PC-9 (cell line): ENCODE measurements around the gene CACNB4. TPM values are rescaled to one million over a fixed set of nuclear protein-coding genes. Genes with fewer than 3 reads are reported as not detected.

ENCODE experiments used
- BruUV-seq: library from RNA; stranded (reverse); fragments of 400-500 nt; replicated peaks from 2 replicates; lab custom pipeline; 2021; lab: Mats Ljungman, UMichigan
- CTCF ChIA-PET: fragments of 300-600 bp; sonication (Branson Sonifier 250); formaldehyde crosslinking; loops from one replicate; lab custom pipeline; 2022; ENCODE audit warnings: antibody characterized with exemption; lab: Charles Lee
- POLR2A ChIA-PET: fragments of 300-600 bp; sonication (Branson Sonifier 250); formaldehyde crosslinking; loops from one replicate; lab custom pipeline; 2022; ENCODE audit warnings: antibody characterized with exemption; ENCODE audit not compliant: unreplicated experiment; lab: Charles Lee
- DNase-seq, 2 experiments: peaks; one replicate each; pipeline versions ENCODE4 v3.0.0 to v3.0.0-alpha.2; 2015 to 2022; ENCODE audit warnings: mixed read lengths in 1 of 2
- H2AFZ ChIP-seq: fragments of 200-600 bp; sonication (generic); 2 replicates; pipeline ENCODE4 v1.8.1; 2017; ENCODE audit warnings: antibody characterized with exemption
- H3F3A ChIP-seq: fragments of 200-600 bp; sonication (generic); 2 replicates; pipeline ENCODE4 v1.8.1; 2017; ENCODE audit warnings: antibody characterized with exemption, mild to moderate bottlenecking, low read depth; ENCODE audit not compliant: insufficient read depth
- H3K27ac ChIP-seq: fragments of 200-600 bp; sonication (generic); 2 replicates; pipeline ENCODE4 v1.6.1; 2016; ENCODE audit warnings: mixed run types
- H3K27me3 ChIP-seq: fragments of 200-600 bp; sonication (generic); 2 replicates; pipeline ENCODE4 v1.6.1; 2016; ENCODE audit warnings: low read depth, mixed run types; ENCODE audit not compliant: insufficient read depth
- H3K36me3 ChIP-seq: fragments of 200-600 bp; sonication (generic); 2 replicates; pipeline ENCODE4 v1.6.1; 2016; ENCODE audit warnings: low read depth, mixed run types
- H3K4me1 ChIP-seq: fragments of 200-600 bp; sonication (generic); replicated peaks from 2 replicates; pipeline ENCODE4 v1.6.1; 2016; ENCODE audit warnings: mixed run types; ENCODE audit not compliant: insufficient read depth
- H3K4me2 ChIP-seq: fragments of 200-600 bp; sonication (generic); 2 replicates; pipeline ENCODE4 v1.6.1; 2017; ENCODE audit warnings: mixed run types
- H3K4me3 ChIP-seq: fragments of 200-600 bp; sonication (generic); 2 replicates; pipeline ENCODE4 v1.6.1; 2016; ENCODE audit warnings: mixed run types
- H3K79me2 ChIP-seq: fragments of 200-600 bp; sonication (generic); 2 replicates; pipeline ENCODE4 v1.6.1; 2017; ENCODE audit warnings: low read depth, mixed run types
- H3K9me2 ChIP-seq: fragments of 200-600 bp; sonication (generic); 2 replicates; pipeline ENCODE4 v1.8.1; 2017; ENCODE audit warnings: mild to moderate bottlenecking; ENCODE audit not compliant: insufficient read depth
- H3K9me3 ChIP-seq: fragments of 200-600 bp; sonication (generic); 2 replicates; pipeline ENCODE4 v1.8.1; 2016; ENCODE audit warnings: low read depth; ENCODE audit not compliant: insufficient read depth
- H4K20me1 ChIP-seq: fragments of 200-600 bp; sonication (generic); 2 replicates; pipeline ENCODE4 v1.8.1; 2017; ENCODE audit not compliant: insufficient read depth
- EZH2 ChIP-seq: fragments of 200-600 bp; sonication (generic); IDR thresholded peaks from 2 replicates; pipeline ENCODE4 v1.8.0; 2017; ENCODE audit warnings: antibody characterized with exemption, low read depth
- intact Hi-C: fragments of 100-400 bp; cut with micrococcal nuclease; formaldehyde crosslinking; loops from one replicate; pipeline ENCODE4 v1.10.0; 2022; ENCODE audit not compliant: unreplicated experiment
- total RNA-seq: library from RNA; stranded (reverse); gene quantifications from 2 replicates; pipeline ENCODE4 v1.2.3, GENCODE V29; 2021
- TF ChIP-seq, protein P1 (sequence below): fragments of 200-600 bp; sonication (generic); conservative IDR thresholded peaks from 2 replicates; pipeline ENCODE4 v1.6.1; 2017; ENCODE audit warnings: mixed run types, antibody characterized with exemption, mild to moderate bottlenecking, moderate library complexity

CACNB4 gene
- total RNA-seq, 1 experiment from 2014 or later = 0.98 TPM

GRCh38 chr2:152127628-152128027 lies 28.8 kb upstream of the CACNB4 start:
- ChIA-PET POLR2A (no interaction called here), CTCF (no interaction called here)
- no peak overlapping the region for H3K4me3 ChIP-seq
- no peaks in the 10 kb centered on the region for H4K20me1 ChIP-seq
- no peak for TF ChIP-seq EZH2
- TF ChIP-seq, protein P1, sequence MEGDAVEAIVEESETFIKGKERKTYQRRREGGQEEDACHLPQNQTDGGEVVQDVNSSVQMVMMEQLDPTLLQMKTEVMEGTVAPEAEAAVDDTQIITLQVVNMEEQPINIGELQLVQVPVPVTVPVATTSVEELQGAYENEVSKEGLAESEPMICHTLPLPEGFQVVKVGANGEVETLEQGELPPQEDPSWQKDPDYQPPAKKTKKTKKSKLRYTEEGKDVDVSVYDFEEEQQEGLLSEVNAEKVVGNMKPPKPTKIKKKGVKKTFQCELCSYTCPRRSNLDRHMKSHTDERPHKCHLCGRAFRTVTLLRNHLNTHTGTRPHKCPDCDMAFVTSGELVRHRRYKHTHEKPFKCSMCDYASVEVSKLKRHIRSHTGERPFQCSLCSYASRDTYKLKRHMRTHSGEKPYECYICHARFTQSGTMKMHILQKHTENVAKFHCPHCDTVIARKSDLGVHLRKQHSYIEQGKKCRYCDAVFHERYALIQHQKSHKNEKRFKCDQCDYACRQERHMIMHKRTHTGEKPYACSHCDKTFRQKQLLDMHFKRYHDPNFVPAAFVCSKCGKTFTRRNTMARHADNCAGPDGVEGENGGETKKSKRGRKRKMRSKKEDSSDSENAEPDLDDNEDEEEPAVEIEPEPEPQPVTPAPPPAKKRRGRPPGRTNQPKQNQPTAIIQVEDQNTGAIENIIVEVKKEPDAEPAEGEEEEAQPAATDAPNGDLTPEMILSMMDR = no peak
- H3K4me2 ChIP-seq = no peak overlapping the region
- BruUV-seq = no TSS peak
- DNase-seq = no peak
- no peaks in the 10 kb centered on the region for H3K79me2 ChIP-seq
- H3F3A ChIP-seq = no peaks in the 10 kb centered on the region
- no peaks in the 10 kb centered on the region for H3K36me3 ChIP-seq
- H3K4me1 ChIP-seq = no peaks in the 10 kb centered on the region
- intact Hi-C loops = no loop called here
- H3K9me3 ChIP-seq = no peaks in the 10 kb centered on the region
- no peak overlapping the region for H2AFZ ChIP-seq
- no peaks in the 10 kb centered on the region for H3K9me2 ChIP-seq
- no peak overlapping the region for H3K27ac ChIP-seq
- H3K27me3 ChIP-seq = no peaks in the 10 kb centered on the region

DNA sequence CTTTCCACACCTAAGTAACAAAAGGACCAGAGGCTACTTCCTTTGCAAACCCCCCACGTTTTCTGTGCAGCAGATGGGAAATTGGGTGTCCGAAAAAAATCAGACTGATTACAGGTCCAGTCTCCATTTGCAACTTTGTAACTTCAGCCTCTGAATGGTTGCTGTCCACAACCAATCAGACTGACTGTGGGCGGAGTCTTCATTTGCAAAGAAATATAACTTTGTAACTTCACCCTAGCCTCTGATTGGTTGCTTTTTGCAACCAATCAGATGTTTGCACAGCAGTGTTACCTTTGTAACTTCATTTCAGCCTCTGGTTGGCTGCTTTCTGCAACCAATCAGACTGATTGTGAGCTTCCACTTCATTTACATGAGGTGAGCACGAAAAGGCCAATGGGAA lies 27.8 kb upstream of the CACNB4 start:
- Histone ChIP-seq H3K27ac (no peak overlapping the region), H3K27me3 (no peaks in the 10 kb centered on the region), H3F3A (no peaks in the 10 kb centered on the region), H3K4me1 (no peaks in the 10 kb centered on the region), H3K9me2 (no peaks in the 10 kb centered on the region), H4K20me1 (no peaks in the 10 kb centered on the region), H3K79me2 (no peaks in the 10 kb centered on the region), H3K9me3 (no peaks in the 10 kb centered on the region), H2AFZ (no peak overlapping the region), H3K4me3 (no peak overlapping the region), H3K4me2 (no peak overlapping the region), H3K36me3 (no peaks in the 10 kb centered on the region)
- no TSS peak for BruUV-seq
- ChIA-PET CTCF (interaction anchor here (0.6 kb wide), 1 partner anchor 11 kb away, joined by 7 read pairs; no protein-coding TSS in a partner anchor), POLR2A (interaction anchor here (0.7 kb wide), 1 partner anchor 80 kb away, joined by 4 read pairs; no protein-coding TSS in a partner anchor)
- TF ChIP-seq EZH2 = no peak
- TF ChIP-seq, protein P1 = no peak
- no peak for DNase-seq
- intact Hi-C loops = no loop called here

DNA sequence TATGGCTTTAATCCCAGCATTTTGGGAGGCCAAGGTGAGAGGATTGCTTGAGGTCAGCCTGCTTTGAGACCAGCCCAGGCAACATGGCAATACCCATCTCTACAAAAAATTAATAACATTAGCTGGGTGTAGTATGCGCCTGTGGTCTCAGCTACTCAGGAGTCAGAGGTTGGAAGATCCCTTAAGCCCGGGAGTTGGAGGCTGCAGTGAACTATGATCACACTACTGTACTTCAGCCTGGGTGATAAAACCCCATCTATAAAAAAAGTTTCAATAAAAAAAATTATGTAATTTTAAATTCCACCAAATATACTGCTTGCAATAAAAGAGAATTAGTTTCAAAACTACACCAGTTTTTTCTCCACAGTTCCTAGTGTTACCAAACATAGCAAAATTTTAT lies 23.3 kb upstream of the CACNB4 start:
- Histone ChIP-seq H3K9me3 (no peaks in the 10 kb centered on the region), H3K79me2 (no peaks in the 10 kb centered on the region), H3K4me2 (no peak overlapping the region), H3K4me3 (no peak overlapping the region), H3K27me3 (no peaks in the 10 kb centered on the region), H2AFZ (no peak overlapping the region), H3K4me1 (no peaks in the 10 kb centered on the region), H3K27ac (no peak overlapping the region), H3K9me2 (no peaks in the 10 kb centered on the region), H3F3A (0 out of 2 replicates have a peak, but pooled peaks cover 3% of the 10 kb centered on the region), H3K36me3 (no peaks in the 10 kb centered on the region), H4K20me1 (no peaks in the 10 kb centered on the region)
- ChIA-PET CTCF (no interaction called here), POLR2A (no interaction called here)
- TF ChIP-seq, protein P1 = no peak
- TF ChIP-seq EZH2 = no peak
- no peak for DNase-seq
- no TSS peak for BruUV-seq
- intact Hi-C loops = no loop called here
